DND-41 (cell line): Measurements from ENCODE around the gene MOGAT3.

ENCODE experiments used
- ATAC-seq: fragments of 200-7000 bp; cut with Tn5 transposase; 3 replicates; pipeline ENCODE4 v1.9.1; 2021; ENCODE audit warnings: low read depth; ENCODE audit not compliant: insufficient read depth
- DNase-seq: peaks from one replicate; pipeline ENCODE4 v3.0.0-alpha.2; 2020
- H2AFZ ChIP-seq: 2 replicates; pipeline ENCODE4 v1.6.0; 2012; ENCODE audit warnings: low read depth, low read length
- H3K27ac ChIP-seq: 2 replicates; pipeline ENCODE4 v1.5.1; 2012; ENCODE audit warnings: low read length, inconsistent platforms
- H3K27me3 ChIP-seq: fragments of 200-600 bp; sonication (generic); 2 replicates; pipeline ENCODE4 v1.6.0; 2012; ENCODE audit warnings: low read length, mild to moderate bottlenecking, inconsistent platforms; ENCODE audit not compliant: insufficient read depth, poor library complexity
- H3K36me3 ChIP-seq: 2 replicates; pipeline ENCODE4 v1.5.1; 2012; ENCODE audit warnings: low read length, inconsistent platforms; ENCODE audit not compliant: insufficient read depth
- H3K4me1 ChIP-seq: 2 replicates; pipeline ENCODE4 v1.5.1; 2012; ENCODE audit warnings: mild to moderate bottlenecking, low read length; ENCODE audit not compliant: insufficient read depth
- H3K4me2 ChIP-seq: 2 replicates; pipeline ENCODE4 v1.6.0; 2012; ENCODE audit warnings: mild to moderate bottlenecking, moderate library complexity, low read length, inconsistent platforms; ENCODE audit not compliant: insufficient read depth
- H3K4me3 ChIP-seq, 2 experiments: fragments of 200-600 bp in 1 of 2; shearing (Covaris generic) in 1 of 2; 2 replicates each; pipeline ENCODE4 v1.5.1; 2012 to 2016; ENCODE audit warnings: inconsistent platforms in 2 of 2, low read length in 2 of 2, mild to moderate bottlenecking in 2 of 2, low read depth in 1 of 2, moderate library complexity in 1 of 2
- H3K79me2 ChIP-seq: 2 replicates; pipeline ENCODE4 v1.6.0; 2012; ENCODE audit warnings: low read length, inconsistent platforms; ENCODE audit not compliant: insufficient read depth
- H3K9ac ChIP-seq: 2 replicates; pipeline ENCODE4 v1.6.0; 2012; ENCODE audit warnings: low read depth, mild to moderate bottlenecking, inconsistent platforms, low read length, moderate library complexity
- H3K9me3 ChIP-seq: 2 replicates; pipeline ENCODE4 v1.5.1; 2012; ENCODE audit warnings: low read length, moderate library complexity, mild to moderate bottlenecking, inconsistent platforms; ENCODE audit not compliant: insufficient read depth, severe bottlenecking
- H4K20me1 ChIP-seq: 2 replicates; pipeline ENCODE4 v1.6.0; 2012; ENCODE audit warnings: low read length; ENCODE audit not compliant: insufficient read depth
- CTCF ChIP-seq: IDR thresholded peaks from 2 replicates; pipeline ENCODE4 v1.5.1; 2012; ENCODE audit warnings: borderline replicate concordance, low read length, moderate library complexity, mild to moderate bottlenecking; ENCODE audit not compliant: poor library complexity, severe bottlenecking; ENCODE audit errors: extremely low read depth
- EZH2 ChIP-seq: IDR thresholded peaks from 3 replicates; pipeline ENCODE4 v1.6.1; 2012; ENCODE audit warnings: borderline replicate concordance, low read depth, mild to moderate bottlenecking, moderate library complexity, low read length, inconsistent platforms; ENCODE audit not compliant: severe bottlenecking

MOGAT3 gene

GRCh38 chr7:101156277-101156676 is 44.6 kb downstream of the MOGAT3 start:
- no peaks in the 10 kb centered on the region for H3K9me3 ChIP-seq
- ATAC-seq (no peak), DNase-seq (no peak)
- peaks cover 17% of the 10 kb centered on the region for H3K4me1 ChIP-seq
- no peak overlapping the region for H3K4me3 ChIP-seq
- no peak overlapping the region for H3K27ac ChIP-seq
- no peaks in the 10 kb centered on the region for H3K27me3 ChIP-seq
- peak; percentile 26 for TF ChIP-seq CTCF
- TF ChIP-seq EZH2 = no peak
- peaks cover 32% of the 10 kb centered on the region for H3K36me3 ChIP-seq
- no peak overlapping the region for H3K4me2 ChIP-seq
- no peak overlapping the region for H3K9ac ChIP-seq
- H3K79me2 ChIP-seq = peaks cover 14% of the 10 kb centered on the region
- no peaks in the 10 kb centered on the region for H4K20me1 ChIP-seq
- H2AFZ ChIP-seq = no peak overlapping the region

- Histone ChIP-seq H3K27me3 (no peaks in the 10 kb centered on the region), H3K27ac (peak overlapping the region; percentile 64), H3K36me3 (peaks cover 31% of the 10 kb centered on the region), H3K4me1 (peaks cover 17% of the 10 kb centered on the region), H4K20me1 (no peaks in the 10 kb centered on the region), H3K4me3 (peak overlapping the region; percentile 48 to 63; a peak in 3 of 4 replicates), H2AFZ (peak overlapping the region; percentile 62; the same call in 1 of the 2 replicates), H3K9me3 (no peaks in the 10 kb centered on the region), H3K4me2 (peak overlapping the region; percentile 86), H3K9ac (peak overlapping the region; percentile 78), H3K79me2 (peaks cover 14% of the 10 kb centered on the region)
- no peak for TF ChIP-seq CTCF
- TF ChIP-seq EZH2 = no peak
- DNase-seq (no peak), ATAC-seq (no peak)
Measured at GRCh38 chr7:101155303-101155702, 45.5 kb downstream of the MOGAT3 start.

- H4K20me1 ChIP-seq = no peaks in the 10 kb centered on the region
- H3K36me3 ChIP-seq = peaks cover 25% of the 10 kb centered on the region
- peak overlapping the region; percentile 48 to 63; a peak in 3 of 4 replicates for H3K4me3 ChIP-seq
- peak overlapping the region; percentile 86 for H3K4me2 ChIP-seq
- DNase-seq (no peak), ATAC-seq (peak; percentile 48)
- H3K27ac ChIP-seq = peak overlapping the region; percentile 64
- H3K9ac ChIP-seq = peak overlapping the region; percentile 78
- H2AFZ ChIP-seq = peak overlapping the region; percentile 62
- no peaks in the 10 kb centered on the region for H3K27me3 ChIP-seq
- H3K79me2 ChIP-seq = peaks cover 14% of the 10 kb centered on the region
- TF ChIP-seq CTCF (no peak), EZH2 (no peak)
- no peaks in the 10 kb centered on the region for H3K9me3 ChIP-seq
- H3K4me1 ChIP-seq = peaks cover 17% of the 10 kb centered on the region
Measured at GRCh38 chr7:101154693-101155102, 46.1 kb downstream of the MOGAT3 start.
